NCI-H460 (cell line): ENCODE measurements around the gene ACTR3C. TPM values are rescaled to one million over a fixed set of nuclear protein-coding genes. Genes with fewer than 3 reads are reported as not detected.
"Not testable (repeated sequence)": the region's sequence is repeated elsewhere in the genome, so short reads cannot be mapped to it uniquely, and the experiment has no call there.

Experiments used
- DNase-seq: peaks from one replicate; pipeline ENCODE4 v3.0.0-alpha.2; 2016; ENCODE audit warnings: low read depth; ENCODE audit errors: extremely low read depth
- total RNA-seq: library from RNA; depleted of rRNA; stranded (reverse); fragments of >200 nt; shearing (Covaris generic); gene quantifications from 2 replicates; pipeline ENCODE4 v1.2.3, GENCODE V29; 2014; rRNA removed

Gene ACTR3C
- total RNA-seq, 1 experiment from 2014 or later = not detected

DNA sequence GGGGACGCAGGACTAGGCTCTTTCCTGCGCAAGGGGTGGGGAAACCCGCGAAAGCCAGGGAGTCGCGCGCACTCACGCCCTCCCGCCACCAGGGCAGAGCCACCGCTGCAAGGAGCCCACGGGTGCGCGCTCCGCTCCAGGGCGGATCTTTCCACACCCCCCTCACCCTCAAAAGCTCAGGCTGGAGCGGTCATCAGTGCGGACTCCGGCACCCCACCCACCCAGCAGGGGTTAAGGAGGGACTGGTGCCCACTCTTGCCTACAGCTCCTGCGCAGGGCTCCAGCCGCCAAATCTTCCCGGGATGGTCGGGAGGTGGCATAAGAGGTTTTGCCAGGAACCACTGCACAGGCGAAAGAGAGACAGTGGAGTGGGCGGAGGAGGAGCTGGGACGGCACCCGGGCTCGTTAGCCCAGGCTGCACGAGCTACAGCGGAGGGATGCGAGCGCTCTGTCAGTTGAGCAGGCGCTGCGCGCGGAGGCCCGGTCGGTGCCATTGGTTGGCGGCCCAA lies 102.6 kb downstream of the ACTR3C start:
- DNase-seq = not testable (repeated sequence)

DNA sequence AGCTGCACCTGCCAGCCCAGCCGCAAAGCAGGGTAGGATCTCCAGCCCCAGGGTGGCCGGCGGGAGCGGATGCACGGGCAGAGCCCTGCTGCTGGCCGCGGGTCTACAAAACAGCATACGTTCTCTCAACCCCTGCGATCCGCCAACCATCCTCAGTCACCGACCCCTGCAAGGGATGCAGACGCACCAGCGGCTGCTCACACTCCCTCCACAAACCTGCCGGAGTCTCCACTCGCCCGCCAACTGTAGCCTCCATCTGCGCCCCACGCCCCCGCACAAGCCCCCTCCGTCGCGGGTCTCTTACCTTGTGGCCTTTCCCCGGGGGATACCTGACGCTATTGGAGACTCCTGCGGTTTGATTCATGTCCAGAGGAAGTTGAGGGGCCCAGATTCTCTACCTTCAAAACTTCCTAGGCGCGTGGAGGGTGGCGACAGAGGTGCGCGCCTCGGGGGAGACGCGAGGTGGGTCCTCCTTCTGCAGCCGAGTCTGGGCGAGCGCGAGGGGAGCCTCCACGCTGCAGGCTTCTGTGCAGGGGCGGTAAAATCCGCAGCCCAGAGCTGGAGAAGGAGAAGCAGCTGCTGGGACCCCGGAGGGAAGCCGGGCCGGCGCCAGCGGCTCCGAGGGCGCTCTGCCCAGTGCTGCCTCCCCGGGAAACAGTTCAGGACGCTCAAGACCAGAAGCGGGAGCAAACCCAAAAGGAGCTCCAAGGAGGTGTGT lies 103.2 kb downstream of the ACTR3C start:
- not testable (repeated sequence) for DNase-seq

DNA sequence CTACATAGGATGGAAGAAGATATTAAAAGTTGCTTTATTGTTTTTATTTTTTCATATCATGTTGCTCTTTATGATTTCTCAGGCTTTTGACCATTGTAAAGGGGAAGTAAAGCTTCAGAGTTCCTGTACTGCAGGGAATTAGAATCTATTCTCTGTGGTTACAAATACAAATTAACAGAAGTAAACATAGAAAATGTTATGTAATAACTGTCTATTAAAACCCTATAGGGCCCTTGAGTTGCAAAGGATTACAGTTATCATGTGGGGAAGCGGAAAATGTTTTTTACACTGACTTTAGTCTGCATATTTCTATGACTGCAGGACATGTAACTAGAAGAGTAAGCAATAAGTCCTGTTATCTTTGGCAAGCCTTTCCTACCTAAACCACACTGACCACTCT lies 116.5 kb downstream of the ACTR3C start:
- not testable (repeated sequence) for DNase-seq

DNA sequence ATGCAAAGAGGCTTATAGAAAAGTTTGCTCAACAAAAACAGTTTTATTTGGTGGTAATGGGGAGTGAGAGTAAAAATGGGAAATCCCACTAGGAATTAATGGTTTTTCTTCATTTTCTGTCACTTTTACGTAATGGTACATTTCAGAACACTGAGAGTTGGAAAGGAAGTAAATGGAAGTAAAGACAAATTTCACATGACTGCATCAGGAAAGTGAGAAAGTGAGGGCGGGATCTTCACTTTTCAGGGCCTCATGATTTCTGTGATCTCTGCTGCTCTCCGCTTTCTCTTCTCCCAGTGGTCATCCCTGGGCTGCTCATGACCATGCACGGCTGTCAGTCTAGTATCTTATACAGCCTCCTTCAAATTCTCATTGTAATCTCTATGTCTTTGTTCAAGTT lies 117.5 kb downstream of the ACTR3C start:
- not testable (repeated sequence) for DNase-seq

DNA sequence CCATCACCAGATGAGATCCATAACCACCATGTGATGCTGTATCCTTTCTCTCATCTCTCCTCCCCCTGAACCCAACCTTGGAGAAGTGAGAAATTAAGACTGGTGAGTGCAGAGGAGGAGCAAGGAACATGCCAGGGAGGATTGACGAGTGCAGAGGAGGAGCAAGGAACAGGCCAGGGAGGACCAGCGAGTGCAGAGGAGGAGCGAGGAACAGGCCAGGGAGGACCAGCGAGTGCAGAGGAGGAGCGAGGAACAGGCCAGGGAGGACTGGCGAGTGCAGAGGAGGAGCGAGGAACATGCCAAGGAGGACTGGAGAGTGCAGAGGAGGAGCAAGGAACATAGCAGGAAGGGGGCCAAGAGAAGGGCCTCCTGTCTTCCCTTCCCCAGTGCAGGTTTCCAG lies 118.8 kb downstream of the ACTR3C start:
- not testable (repeated sequence) for DNase-seq

DNA sequence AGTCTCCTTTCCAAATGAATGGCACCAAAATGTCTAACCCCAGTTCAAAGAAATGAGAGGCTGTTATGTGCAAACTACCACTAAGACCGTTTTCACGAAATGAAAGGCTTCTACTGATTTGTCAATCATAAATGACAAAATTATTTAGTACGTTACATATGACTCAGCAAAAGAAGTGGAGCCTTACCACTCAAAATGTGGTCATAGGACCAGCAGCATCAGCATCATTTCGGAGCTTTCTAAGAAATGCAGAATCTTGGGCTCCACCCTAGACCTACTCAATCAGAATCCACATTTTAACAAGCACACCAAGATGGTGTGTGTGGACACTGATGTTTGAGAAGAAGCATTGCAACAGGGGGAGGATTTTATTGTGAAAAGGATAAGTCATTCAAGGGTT lies 120.5 kb downstream of the ACTR3C start:
- not testable (repeated sequence) for DNase-seq

Other genes starting within 250 kb of the ACTR3C start
- 0.47 TPM in 1 of 2 replicates, not detected in the other for gene LRRC61, start 190 bp downstream of the ACTR3C start, total RNA-seq
- not detected in 2 replicates for gene RARRES2, start 18.1 kb upstream of the ACTR3C start, total RNA-seq
- 104 and 111 TPM in 2 replicates for gene REPIN1, start 45.3 kb upstream of the ACTR3C start, total RNA-seq
- gene ZNF775, start 55.8 kb upstream of the ACTR3C start, total RNA-seq = 3.8 and 4.4 TPM in 2 replicates
- not detected in 2 replicates for gene GIMAP8, start 127.1 kb upstream of the ACTR3C start, total RNA-seq
- gene GIMAP7, start 191.3 kb upstream of the ACTR3C start, total RNA-seq = not detected in 2 replicates
- not detected in 2 replicates for gene GIMAP4, start 243.8 kb upstream of the ACTR3C start, total RNA-seq